ENCODE measurements around the gene PTPRD. TPM values are rescaled to one million over a fixed set of nuclear protein-coding genes. Genes with fewer than 3 reads are reported as not detected.
"Not testable (repeated sequence)": the region's sequence is repeated elsewhere in the genome, so short reads cannot be mapped to it uniquely, and the experiment has no call there.

PTPRD gene
- total RNA-seq, 3 donors from 2014 or later (not counting 1 experiment from before 2014, with no cell fraction given): 0.05 to 0.68 TPM; not detected in 1

DNA sequence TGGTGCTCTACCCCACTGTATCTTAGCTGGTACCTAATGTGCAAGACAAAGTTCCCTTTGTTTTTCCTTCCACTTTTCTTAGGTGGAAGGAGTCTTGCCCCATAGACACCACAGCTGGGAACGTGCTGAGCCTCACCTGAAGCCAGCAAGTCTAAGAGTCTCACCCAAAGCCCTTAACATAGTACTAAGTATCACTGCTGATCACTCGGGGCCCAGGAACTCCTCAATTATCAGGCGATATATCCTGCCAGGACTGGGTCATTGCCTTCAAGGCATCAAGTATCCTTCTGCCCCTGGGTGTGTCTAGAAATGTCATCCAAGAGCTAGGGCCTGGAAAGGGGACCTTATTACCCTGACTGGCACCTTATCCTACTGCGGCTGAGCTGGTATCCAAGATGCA, 123.9 kb downstream of the PTPRD start:
- no peaks in the 10 kb centered on the region for H3K36me3 ChIP-seq (ENCODE audit: control insufficient read depth, insufficient read depth, low read length)
- 80% methylated on average over 4 of the region's 4 CpGs for WGBS (ENCODE audit: insufficient coverage)
- Mint-ChIP-seq H3K27me3 (ENCODE audit: low read depth in 2 of 2) (no peaks in the 10 kb centered on the region), H3K9me3 (peaks cover 16 to 28% of the 10 kb centered on the region in 2 donors), H3K4me3 (no peak overlapping the region), H3K36me3 (no peaks in the 10 kb centered on the region), H3K4me1 (no peaks in the 10 kb centered on the region), H3K27ac (no peak overlapping the region)
- H3K4me1 ChIP-seq (ENCODE audit: control insufficient read depth, insufficient read depth, low read length): no peaks in the 10 kb centered on the region
- intact Hi-C loops (cut with micrococcal nuclease): no loop called here
- no peak overlapping the region for H3K4me3 ChIP-seq (ENCODE audit: low read length)
- TF ChIP-seq, protein P1, sequence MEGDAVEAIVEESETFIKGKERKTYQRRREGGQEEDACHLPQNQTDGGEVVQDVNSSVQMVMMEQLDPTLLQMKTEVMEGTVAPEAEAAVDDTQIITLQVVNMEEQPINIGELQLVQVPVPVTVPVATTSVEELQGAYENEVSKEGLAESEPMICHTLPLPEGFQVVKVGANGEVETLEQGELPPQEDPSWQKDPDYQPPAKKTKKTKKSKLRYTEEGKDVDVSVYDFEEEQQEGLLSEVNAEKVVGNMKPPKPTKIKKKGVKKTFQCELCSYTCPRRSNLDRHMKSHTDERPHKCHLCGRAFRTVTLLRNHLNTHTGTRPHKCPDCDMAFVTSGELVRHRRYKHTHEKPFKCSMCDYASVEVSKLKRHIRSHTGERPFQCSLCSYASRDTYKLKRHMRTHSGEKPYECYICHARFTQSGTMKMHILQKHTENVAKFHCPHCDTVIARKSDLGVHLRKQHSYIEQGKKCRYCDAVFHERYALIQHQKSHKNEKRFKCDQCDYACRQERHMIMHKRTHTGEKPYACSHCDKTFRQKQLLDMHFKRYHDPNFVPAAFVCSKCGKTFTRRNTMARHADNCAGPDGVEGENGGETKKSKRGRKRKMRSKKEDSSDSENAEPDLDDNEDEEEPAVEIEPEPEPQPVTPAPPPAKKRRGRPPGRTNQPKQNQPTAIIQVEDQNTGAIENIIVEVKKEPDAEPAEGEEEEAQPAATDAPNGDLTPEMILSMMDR (IDR thresholded peaks at IDR 0.05): no peak
- H3K9me3 ChIP-seq (ENCODE audit: control insufficient read depth, insufficient read depth, low read length): peaks cover 11% of the 10 kb centered on the region
- no peak for DNase-seq
- no peak for ATAC-seq
- H3K27ac ChIP-seq (ENCODE audit: low read length): no peak overlapping the region
- H3K27me3 ChIP-seq (ENCODE audit: control insufficient read depth, insufficient read depth, low read length): no peaks in the 10 kb centered on the region

DNA sequence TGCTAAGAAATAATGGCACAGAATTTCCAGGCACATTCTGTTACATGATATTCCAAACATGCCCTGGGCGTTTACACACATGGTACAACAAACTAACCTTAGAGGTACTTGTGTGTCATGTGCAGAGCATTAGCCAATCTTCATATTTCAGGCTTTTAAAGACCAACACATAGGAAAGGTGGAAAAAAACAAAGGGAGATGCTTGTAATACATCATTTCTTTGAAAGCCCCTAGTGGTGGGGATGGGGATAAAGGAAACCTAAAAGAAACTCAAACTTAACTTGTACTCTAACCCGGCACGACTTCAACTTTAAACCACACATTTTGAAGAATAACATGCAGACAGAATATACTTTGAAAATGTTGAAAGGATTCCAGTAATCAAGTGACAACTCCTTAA, 133.6 kb downstream of the PTPRD start:
- H3K36me3 Mint-ChIP-seq: peaks cover 9% of the 10 kb centered on the region
- TF ChIP-seq, protein P1 (IDR thresholded peaks at IDR 0.05): no peak
- no peaks in the 10 kb centered on the region for H3K27me3 Mint-ChIP-seq (ENCODE audit: low read depth in 2 of 2)
- Histone ChIP-seq H3K4me3 (ENCODE audit: low read length) (no peak overlapping the region), H3K36me3 (ENCODE audit: control insufficient read depth, insufficient read depth, low read length) (no peaks in the 10 kb centered on the region), H3K9me3 (ENCODE audit: control insufficient read depth, insufficient read depth, low read length) (no peaks in the 10 kb centered on the region), H3K4me1 (ENCODE audit: control insufficient read depth, insufficient read depth, low read length) (no peaks in the 10 kb centered on the region), H3K27me3 (ENCODE audit: control insufficient read depth, insufficient read depth, low read length) (no peaks in the 10 kb centered on the region), H3K27ac (ENCODE audit: low read length) (no peak overlapping the region)
- no peak overlapping the region for H3K4me3 Mint-ChIP-seq
- 74% methylated on average over 2 of the region's 3 CpGs for WGBS (ENCODE audit: insufficient coverage)
- no peaks in the 10 kb centered on the region for H3K4me1 Mint-ChIP-seq
- H3K27ac Mint-ChIP-seq: no peak overlapping the region
- no peak for DNase-seq
- ATAC-seq: no peak
- peaks cover 12 to 26% of the 10 kb centered on the region in 2 donors for H3K9me3 Mint-ChIP-seq
- intact Hi-C loops (cut with micrococcal nuclease): no loop called here

DNA sequence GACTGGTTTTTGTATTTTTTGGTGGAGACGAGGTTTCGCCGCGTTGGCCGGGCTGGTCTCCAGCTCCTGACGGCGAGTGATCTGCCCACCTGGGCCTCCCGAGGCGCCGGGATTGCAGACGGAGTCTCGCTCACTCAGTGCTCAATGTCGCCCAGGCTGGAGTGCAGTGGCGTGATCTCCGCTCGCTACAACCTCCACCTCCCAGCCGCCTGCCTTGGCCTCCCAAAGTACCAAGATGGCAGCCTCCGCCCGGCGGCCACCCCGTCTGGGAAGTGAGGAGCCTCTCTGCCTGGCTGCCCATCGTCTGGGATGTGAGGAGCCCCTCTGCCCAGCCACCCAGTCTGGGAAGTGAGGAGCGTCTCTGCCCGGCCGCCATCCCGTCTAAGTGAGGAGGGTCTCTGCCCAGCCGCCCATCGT, 163.6 kb downstream of the PTPRD start:
- H3K36me3 Mint-ChIP-seq; H3K27me3 ChIP-seq (ENCODE audit: control insufficient read depth, insufficient read depth, low read length); H3K4me1 Mint-ChIP-seq; H3K36me3 ChIP-seq (ENCODE audit: control insufficient read depth, insufficient read depth, low read length); H3K9me3 ChIP-seq (ENCODE audit: control insufficient read depth, insufficient read depth, low read length); H3K27me3 Mint-ChIP-seq (ENCODE audit: low read depth in 2 of 2); H3K4me3 ChIP-seq (ENCODE audit: low read length); H3K4me1 ChIP-seq (ENCODE audit: control insufficient read depth, insufficient read depth, low read length); H3K27ac Mint-ChIP-seq; H3K4me3 Mint-ChIP-seq; intact Hi-C loops (cut with micrococcal nuclease); DNase-seq; H3K27ac ChIP-seq (ENCODE audit: low read length); ATAC-seq: not testable (repeated sequence)
- peaks cover 18 to 32% of the 10 kb centered on the region in 2 donors for H3K9me3 Mint-ChIP-seq
- 94% methylated on average over 28 of the region's 28 CpGs for WGBS (ENCODE audit: insufficient coverage)

DNA sequence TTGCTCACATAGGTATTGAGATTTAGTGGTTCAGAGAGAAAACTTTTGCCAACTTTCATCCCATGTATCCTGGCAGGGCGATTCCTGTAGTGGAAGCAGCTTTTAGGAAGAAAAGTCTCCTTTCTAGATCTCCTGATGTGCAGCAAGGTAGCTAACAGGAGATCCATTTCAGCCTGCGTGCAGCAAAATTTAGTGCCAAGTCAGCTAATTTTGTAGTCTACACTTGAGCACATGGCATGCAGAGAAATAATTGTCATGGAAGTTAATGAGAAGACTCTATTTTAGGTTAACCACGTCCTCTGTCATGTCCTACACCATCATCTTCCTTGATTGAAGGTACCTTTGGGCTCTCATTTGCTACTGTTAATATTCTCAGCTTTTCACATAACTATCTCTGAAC, 165.8 kb downstream of the PTPRD start:
- Mint-ChIP-seq H3K36me3 (no peaks in the 10 kb centered on the region), H3K27ac (no peak overlapping the region), H3K27me3 (ENCODE audit: low read depth in 2 of 2) (no peaks in the 10 kb centered on the region), H3K9me3 (peaks cover 16 to 20% of the 10 kb centered on the region in 2 donors), H3K4me1 (no peaks in the 10 kb centered on the region), H3K4me3 (no peak overlapping the region)
- no peaks in the 10 kb centered on the region for H3K9me3 ChIP-seq (ENCODE audit: control insufficient read depth, insufficient read depth, low read length)
- no peak overlapping the region for H3K4me3 ChIP-seq (ENCODE audit: low read length)
- no peak for ATAC-seq
- TF ChIP-seq, protein P1 (IDR thresholded peaks at IDR 0.05): no peak
- no peaks in the 10 kb centered on the region for H3K4me1 ChIP-seq (ENCODE audit: control insufficient read depth, insufficient read depth, low read length)
- intact Hi-C loops (cut with micrococcal nuclease): no loop called here
- no peaks in the 10 kb centered on the region for H3K27me3 ChIP-seq (ENCODE audit: control insufficient read depth, insufficient read depth, low read length)
- no peaks in the 10 kb centered on the region for H3K36me3 ChIP-seq (ENCODE audit: control insufficient read depth, insufficient read depth, low read length)
- 68% methylated on average over 3 of the region's 3 CpGs for WGBS (ENCODE audit: insufficient coverage)
- H3K27ac ChIP-seq (ENCODE audit: low read length): no peak overlapping the region
- no peak for DNase-seq
